IMR-90 (cell line): Measurements from ENCODE around the gene NKD1. TPM values are rescaled to one million over a fixed set of nuclear protein-coding genes. Genes with fewer than 3 reads are reported as not detected.

Experiments used
- ATAC-seq: fragments of 200-7000 bp; cut with Tn5 transposase; 2 replicates; pipeline ENCODE4 v1.9.1; 2020; ENCODE audit warnings: low read depth, mild to moderate bottlenecking, moderate library complexity
- BruUV-seq: library from RNA; stranded (reverse); fragments of 400-500 nt; replicated peaks from 2 replicates; lab custom pipeline; 2021; lab: Mats Ljungman, UMichigan
- CTCF ChIA-PET: fragments of 300-600 bp; formaldehyde crosslinking; extraction: SDS; loops from one replicate; lab custom pipeline; 2021; ENCODE audit warnings: antibody characterized with exemption; lab: Yijun Ruan, JAX
- POLR2A ChIA-PET: fragments of 300-600 bp; sonication (Branson Sonifier 250); formaldehyde crosslinking; loops from one replicate; lab custom pipeline; 2022; ENCODE audit warnings: antibody characterized with exemption; ENCODE audit not compliant: unreplicated experiment; lab: Charles Lee
- DNase-seq: peaks from one replicate; pipeline ENCODE4 v3.0.0; 2013
- H2AFZ ChIP-seq: replicated peaks from 2 replicates; pipeline ENCODE3; 2013; ENCODE audit warnings: low read length, mild to moderate bottlenecking; ENCODE audit not compliant: poor library complexity
- H2AK5ac ChIP-seq: 2 replicates; pipeline ENCODE4 v1.6.1; 2013; ENCODE audit warnings: low read depth, low read length, inconsistent platforms
- H2AK9ac ChIP-seq: replicated peaks from 2 replicates; pipeline ENCODE3; 2013; ENCODE audit warnings: mild to moderate bottlenecking, low read depth, low read length, moderate library complexity; ENCODE audit not compliant: poor library complexity
- H2BK120ac ChIP-seq: 2 replicates; pipeline ENCODE4 v1.6.1; 2013; ENCODE audit warnings: low read depth, low read length, inconsistent platforms
- H2BK15ac ChIP-seq: 3 replicates; pipeline ENCODE4 v1.6.1; 2013; ENCODE audit warnings: low read depth, low read length, inconsistent platforms
- H2BK20ac ChIP-seq: 2 replicates; pipeline ENCODE4 v1.6.1; 2013; ENCODE audit warnings: low read depth, mild to moderate bottlenecking, inconsistent platforms, low read length, moderate library complexity
- H2BK5ac ChIP-seq: 2 replicates; pipeline ENCODE4 v1.6.1; 2013; ENCODE audit warnings: mild to moderate bottlenecking, low read depth, low read length, inconsistent platforms; ENCODE audit not compliant: poor library complexity, severe bottlenecking
- H3K14ac ChIP-seq: replicated peaks from 2 replicates; pipeline ENCODE4 v1.6.1; 2013; ENCODE audit warnings: low read depth, low read length, inconsistent platforms
- H3K18ac ChIP-seq: 2 replicates; pipeline ENCODE4 v1.6.1; 2013; ENCODE audit warnings: low read depth, low read length, control low read depth
- H3K23ac ChIP-seq: 2 replicates; pipeline ENCODE4 v1.6.1; 2013; ENCODE audit warnings: low read depth, low read length, inconsistent platforms
- H3K27ac ChIP-seq: 2 replicates; pipeline ENCODE4 v1.5.1; 2013; ENCODE audit warnings: mild to moderate bottlenecking, control low read depth, low read length; ENCODE audit not compliant: insufficient read depth
- H3K27me3 ChIP-seq: 2 replicates; pipeline ENCODE4 v1.6.1; 2013; ENCODE audit warnings: low read length; ENCODE audit not compliant: control insufficient read depth, insufficient read depth
- H3K36me3 ChIP-seq: 2 replicates; pipeline ENCODE4 v1.6.1; 2013; ENCODE audit warnings: low read length, mixed read lengths; ENCODE audit not compliant: control insufficient read depth, insufficient read depth
- H3K4ac ChIP-seq: 2 replicates; pipeline ENCODE4 v1.6.1; 2013; ENCODE audit warnings: low read depth, low read length, inconsistent platforms
- H3K4me1 ChIP-seq: 2 replicates; pipeline ENCODE4 v1.6.1; 2013; ENCODE audit warnings: low read length, mixed read lengths; ENCODE audit not compliant: control insufficient read depth, insufficient read depth
- H3K4me2 ChIP-seq: 2 replicates; pipeline ENCODE4 v1.6.1; 2013; ENCODE audit warnings: low read depth, mild to moderate bottlenecking, control low read depth, low read length, moderate library complexity
- H3K4me3 ChIP-seq: 2 replicates; pipeline ENCODE4 v1.5.1; 2013; ENCODE audit warnings: low read depth, mild to moderate bottlenecking, control low read depth, low read length, moderate library complexity; ENCODE audit not compliant: insufficient read depth
- H3K56ac ChIP-seq: 2 replicates; pipeline ENCODE4 v1.6.1; 2013; ENCODE audit warnings: low read length, inconsistent platforms; ENCODE audit not compliant: insufficient read depth; ENCODE audit errors: extremely low read depth
- H3K79me1 ChIP-seq, 2 experiments: 2 replicates each; pipeline ENCODE4 v1.6.1; 2013; ENCODE audit warnings: low read length in 2 of 2, inconsistent platforms in 1 of 2, low read depth in 1 of 2
- H3K9ac ChIP-seq: 2 replicates; pipeline ENCODE4 v1.6.1; 2013; ENCODE audit warnings: low read depth, low read length, control low read depth
- H3K9me1 ChIP-seq: 2 replicates; pipeline ENCODE4 v1.6.1; 2013; ENCODE audit warnings: low read length, inconsistent platforms; ENCODE audit not compliant: insufficient read depth
- H3K9me3 ChIP-seq: 2 replicates; pipeline ENCODE4 v1.6.1; 2013; ENCODE audit warnings: low read length; ENCODE audit not compliant: control insufficient read depth, insufficient read depth
- H4K20me1 ChIP-seq: 2 replicates; pipeline ENCODE4 v1.6.1; 2013; ENCODE audit warnings: low read length, inconsistent platforms; ENCODE audit not compliant: insufficient read depth
- H4K5ac ChIP-seq: 2 replicates; pipeline ENCODE4 v1.6.1; 2013; ENCODE audit warnings: mild to moderate bottlenecking, low read depth, low read length, control low read depth
- H4K8ac ChIP-seq, 2 experiments: 2 replicates each; pipeline ENCODE4 v1.6.1; 2013; ENCODE audit warnings: low read depth in 2 of 2, low read length in 2 of 2, control low read depth in 1 of 2, inconsistent platforms in 1 of 2
- H4K91ac ChIP-seq: 2 replicates; pipeline ENCODE4 v1.6.1; 2013; ENCODE audit warnings: low read depth, low read length, inconsistent platforms; ENCODE audit not compliant: insufficient read depth
- BHLHE40 ChIP-seq: fragments of 150-350 bp; IDR thresholded peaks from 2 replicates; pipeline ENCODE4 v1.6.1; 2016; ENCODE audit warnings: mild to moderate bottlenecking, low read depth, low read length
- CEBPB ChIP-seq: IDR thresholded peaks from 2 replicates; pipeline ENCODE4 v1.6.1; 2012; ENCODE audit warnings: low read depth, low read length, improper control_type of control experiment
- CHD1 ChIP-seq: IDR thresholded peaks from 2 replicates; pipeline ENCODE4 v1.6.1; 2012; ENCODE audit warnings: low read depth, low read length, improper control_type of control experiment
- CTCF ChIP-seq: conservative IDR thresholded peaks from 2 replicates; pipeline ENCODE4 v1.5.1; 2012; ENCODE audit warnings: mild to moderate bottlenecking, low read depth, low read length, improper control_type of control experiment
- ELK1 ChIP-seq: fragments of 150-350 bp; IDR thresholded peaks from 2 replicates; pipeline ENCODE4 v1.6.1; 2016; ENCODE audit warnings: low read depth, mild to moderate bottlenecking, low read length, moderate library complexity, borderline replicate concordance
- FOS ChIP-seq: fragments of 150-350 bp; IDR thresholded peaks from 2 replicates; pipeline ENCODE4 v1.6.1; 2016; ENCODE audit warnings: low read depth, low read length
- MAFK ChIP-seq: IDR thresholded peaks from 2 replicates; pipeline ENCODE4 v1.6.1; 2012; ENCODE audit warnings: low read depth, low read length, improper control_type of control experiment
- MAZ ChIP-seq: IDR thresholded peaks from 2 replicates; pipeline ENCODE4 v1.6.1; 2012; ENCODE audit warnings: low read depth, mild to moderate bottlenecking, low read length, improper control_type of control experiment, moderate library complexity, borderline replicate concordance
- POLR2A ChIP-seq: IDR thresholded peaks from 2 replicates; pipeline ENCODE4 v1.6.1; 2012; ENCODE audit warnings: mild to moderate bottlenecking, low read depth, low read length
- RAD21 ChIP-seq: IDR thresholded peaks from 2 replicates; pipeline ENCODE4 v1.6.1; 2012; ENCODE audit warnings: low read length, improper control_type of control experiment
- RCOR1 ChIP-seq: IDR thresholded peaks from 2 replicates; pipeline ENCODE4 v1.6.1; 2012; ENCODE audit warnings: mild to moderate bottlenecking, low read length, improper control_type of control experiment; ENCODE audit not compliant: insufficient replicate concordance
- RFX5 ChIP-seq: IDR thresholded peaks from 2 replicates; pipeline ENCODE4 v1.8.0; 2012; ENCODE audit warnings: low read depth, mild to moderate bottlenecking, low read length, moderate library complexity
- SMC3 ChIP-seq: fragments of 150-350 bp; IDR thresholded peaks from 2 replicates; pipeline ENCODE4 v1.6.1; 2016; ENCODE audit warnings: low read depth, mild to moderate bottlenecking, antibody characterized with exemption, low read length, moderate library complexity
- USF2 ChIP-seq: fragments of 150-350 bp; IDR thresholded peaks from 2 replicates; pipeline ENCODE4 v1.6.1; 2017; ENCODE audit warnings: mild to moderate bottlenecking, antibody characterized with exemption, low read length, low read depth
- WGBS, 2 experiments: methylation state at CpG; one replicate each; pipeline versions ENCODE4 v1.1.5 to v1.1.7; 2013; ENCODE audit warnings: missing lambda C conversion rate in 2 of 2; ENCODE audit not compliant: insufficient read length in 1 of 2; ENCODE audit errors: extremely low coverage in 2 of 2; 5-methylcytosine and 5-hydroxymethylcytosine counted together
- dilution Hi-C: fragments of 300-500 bp; cut with HindIII; formaldehyde crosslinking; loops from one replicate; pipeline ENCODE4 v1.14.3; 2018; ENCODE audit warnings: low sequenced_read_pairs; ENCODE audit not compliant: unreplicated experiment
- in situ Hi-C: fragments of 300-500 bp; cut with MboI; formaldehyde crosslinking; loops from 3 replicates; pipeline ENCODE4 v1.14.3; 2019; ENCODE audit warnings: low sequenced_read_pairs, inconsistent platforms, mixed read lengths
- intact Hi-C: fragments of 100-400 bp; cut with micrococcal nuclease; formaldehyde crosslinking; loops from 2 replicates; pipeline ENCODE4 v1.10.0; 2022
- polyA plus RNA-seq, 3 experiments: library from polyadenylated mRNA; depleted of rRNA; stranded (reverse); fragments of >200 nt; gene quantifications; 2 replicates each; pipeline ENCODE4 v1.2.3, GENCODE V29; 2012; ENCODE audit warnings: low replicate concordance in 1 of 3
- total RNA-seq: library from RNA; depleted of rRNA; stranded (reverse); fragments of >200 nt; gene quantifications from 2 replicates; pipeline ENCODE4 v1.2.3, GENCODE V29; 2012

NKD1 gene
- total and polyA plus RNA-seq, 2 of the 4 experiments (the other 2 are of a cell fraction): not detected

GRCh38 chr16:50665128-50665878, 117.1 kb downstream of the NKD1 start:
- POLR2A ChIA-PET: interaction anchor here (0.6 kb wide), 1 partner anchor 247 kb away, joined by 4 read pairs; no protein-coding TSS in a partner anchor
- ATAC-seq: peak; percentile 98
- H3K23ac ChIP-seq: no peak overlapping the region
- no peak overlapping the region for H2BK20ac ChIP-seq
- peak overlapping the region; percentile 5; the same call in 1 of the 2 replicates for H4K5ac ChIP-seq
- H3K56ac ChIP-seq: no peak overlapping the region
- peak overlapping the region; percentile 90 for H2AFZ ChIP-seq
- H2BK15ac ChIP-seq: no peak overlapping the region
- H3K18ac ChIP-seq: no peak overlapping the region
- 36% methylated on average over 6 of the region's 40 CpGs; no CpG with 5 or more reads in 1 of the 2 experiments for WGBS, 2 experiments
- CTCF ChIA-PET: interaction anchor here (0.6 to 2.6 kb wide), 19 partner anchors 11 to 640 kb away, joined by 3 to 17 read pairs (median 4); partner anchors contain the start of genes CNEP1R1 and HEATR3
- H2AK5ac ChIP-seq: no peak overlapping the region
- no peak overlapping the region; the same call in 1 of the 2 replicates for H4K91ac ChIP-seq
- H3K4me2 ChIP-seq: peak overlapping the region; percentile 81
- intact Hi-C loops: loop anchor here (1.0 to 2.0 kb wide), 7 partner anchors 75 to 641 kb away; partner anchors contain the start of gene CNEP1R1
- H3K9me3 ChIP-seq: no peaks in the 10 kb centered on the region; the same call in 1 of the 2 replicates
- H3K9ac ChIP-seq: peak overlapping the region; percentile 55; the same call in 1 of the 2 replicates
- dilution Hi-C loops: no loop called here
- no peaks in the 10 kb centered on the region for H3K79me1 ChIP-seq
- no peaks in the 10 kb centered on the region for H4K20me1 ChIP-seq
- no peak overlapping the region for H3K27ac ChIP-seq
- H3K9me1 ChIP-seq: no peaks in the 10 kb centered on the region
- no peak overlapping the region; a peak in 1 of 4 replicates for H4K8ac ChIP-seq
- H2AK9ac ChIP-seq: peak overlapping the region; percentile 60
- H2BK5ac ChIP-seq: no peak overlapping the region
- no peak overlapping the region for H3K4ac ChIP-seq
- BruUV-seq: no TSS peak
- H3K36me3 ChIP-seq: no peaks in the 10 kb centered on the region
- no peak overlapping the region for H2BK120ac ChIP-seq
- peak overlapping the region; percentile 47 for H3K4me3 ChIP-seq
- in situ Hi-C loops: loop anchor here (10.0 to 25.0 kb wide), 2 partner anchors 291 to 453 kb away; no protein-coding TSS in a partner anchor
- peak; percentile 57 for DNase-seq
- H3K14ac ChIP-seq: no peak overlapping the region
- H3K4me1 ChIP-seq: no peaks in the 10 kb centered on the region
- no peaks in the 10 kb centered on the region; the same call in 1 of the 2 replicates for H3K27me3 ChIP-seq
- TF ChIP-seq FOS: no peak
- TF ChIP-seq RCOR1: no peak
- TF ChIP-seq MAFK: no peak
- no peak for TF ChIP-seq MAZ
- TF ChIP-seq CEBPB: no peak
- TF ChIP-seq RAD21: peak; percentile 83
- TF ChIP-seq RFX5: no peak
- no peak for TF ChIP-seq CHD1
- no peak for TF ChIP-seq POLR2A
- TF ChIP-seq BHLHE40: no peak
- peak; percentile 75 for TF ChIP-seq SMC3
- no peak for TF ChIP-seq USF2
- TF ChIP-seq ELK1: no peak
- TF ChIP-seq CTCF: peak; percentile 94
